ENCODE results near the gene ATG101. TPM values are rescaled to one million over a fixed set of nuclear protein-coding genes. Genes with fewer than 3 reads are reported as not detected.

The ATG101 gene, protein sequence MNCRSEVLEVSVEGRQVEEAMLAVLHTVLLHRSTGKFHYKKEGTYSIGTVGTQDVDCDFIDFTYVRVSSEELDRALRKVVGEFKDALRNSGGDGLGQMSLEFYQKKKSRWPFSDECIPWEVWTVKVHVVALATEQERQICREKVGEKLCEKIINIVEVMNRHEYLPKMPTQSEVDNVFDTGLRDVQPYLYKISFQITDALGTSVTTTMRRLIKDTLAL
- 74.0 to 98.4 TPM (median 94.9 TPM) in 5 replicates for total RNA-seq (2022; extraction: Qiagen RNA extraction; ENCODE audit: low read depth)

DNA sequence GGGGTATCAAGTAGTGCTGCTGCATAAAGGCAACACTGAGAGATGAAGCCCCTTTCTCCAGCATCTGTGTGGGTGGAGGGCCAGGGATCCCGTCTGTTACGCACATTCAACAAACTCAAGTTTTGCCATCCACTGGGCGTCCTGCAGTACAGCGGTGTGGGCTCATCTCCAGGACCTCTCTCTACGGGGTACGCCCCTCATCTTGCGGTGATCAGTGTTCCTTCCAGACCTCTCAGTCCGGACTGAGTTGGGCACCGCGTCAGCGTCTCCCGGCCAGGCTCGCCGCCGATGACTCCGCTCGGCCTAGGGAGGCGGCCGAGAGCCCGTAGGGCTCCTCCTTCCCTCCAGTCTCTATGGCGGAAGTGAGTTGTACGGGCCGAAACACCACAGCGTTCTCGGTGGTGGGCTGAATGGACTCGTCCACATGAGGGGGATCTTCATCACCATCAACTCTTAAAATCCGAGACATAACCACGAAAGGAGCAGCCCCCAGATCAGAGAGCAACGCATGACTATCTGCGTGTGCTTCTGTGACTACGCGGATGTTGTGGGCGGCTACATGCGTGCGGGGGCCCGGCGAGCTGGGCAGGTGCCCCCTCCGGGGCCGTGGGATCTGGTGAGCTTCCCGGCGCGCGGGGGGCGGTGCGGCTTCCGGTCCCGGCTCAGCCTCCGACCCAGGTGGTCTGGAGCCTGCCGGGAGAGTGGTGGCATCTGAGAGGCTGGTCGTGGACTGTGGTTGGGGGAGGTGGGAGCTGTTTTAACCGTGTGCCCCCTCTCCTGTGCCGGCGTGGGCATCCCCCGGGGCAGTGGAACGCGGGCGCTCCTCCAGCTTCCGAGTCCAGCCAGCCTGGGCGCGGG, at the start of gene ATG101:
Gene ATG101, plus strand, starts transcription at position 652 of the 858 bp plus-strand sequence. CDS start 3,673 bp downstream, outside the sequence.

DNA sequence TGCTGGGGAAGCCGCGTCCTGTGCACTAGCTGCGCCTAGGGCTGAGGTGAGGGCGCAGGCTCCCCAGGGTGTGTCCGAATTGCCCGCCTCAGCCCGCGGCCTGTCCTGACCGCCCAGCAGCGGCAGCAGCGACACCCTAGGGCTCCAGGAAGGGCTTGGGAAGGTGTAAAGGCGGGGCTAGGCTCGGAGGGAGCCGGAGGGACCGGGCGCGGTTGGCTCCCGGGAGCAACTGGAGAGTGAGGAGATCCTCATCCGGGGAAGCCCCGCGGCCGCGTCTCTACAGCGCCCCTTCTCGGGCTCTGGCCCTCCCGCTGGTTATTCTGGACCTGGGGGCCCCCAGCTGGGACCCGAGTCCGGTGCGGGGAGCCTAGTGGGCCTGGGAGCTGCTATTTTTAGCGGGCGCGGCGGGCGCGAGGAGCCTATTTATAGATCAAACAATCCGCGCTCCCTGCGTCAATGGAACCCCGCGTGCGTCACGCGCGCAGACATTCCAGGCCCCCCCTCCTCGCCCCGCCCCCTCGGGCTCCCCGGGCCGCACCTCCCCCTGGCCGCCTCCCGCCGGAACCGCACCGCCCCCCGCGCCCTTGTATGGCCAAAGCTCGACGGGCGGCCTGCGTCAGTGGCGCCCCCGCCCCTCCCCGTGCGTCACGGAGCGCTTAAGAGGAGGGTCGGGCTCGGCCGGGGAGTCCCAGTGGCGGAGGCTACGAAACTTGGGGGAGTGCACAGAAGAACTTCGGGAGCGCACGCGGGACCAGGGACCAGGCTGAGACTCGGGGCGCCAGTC, 18.8 kb upstream of the ATG101 start, which contains the start of gene NR4A1:
Gene NR4A1, plus strand, starts transcription at position 685 of the 784 bp plus-strand sequence. CDS start 2,887 bp downstream, outside the sequence.

DNA sequence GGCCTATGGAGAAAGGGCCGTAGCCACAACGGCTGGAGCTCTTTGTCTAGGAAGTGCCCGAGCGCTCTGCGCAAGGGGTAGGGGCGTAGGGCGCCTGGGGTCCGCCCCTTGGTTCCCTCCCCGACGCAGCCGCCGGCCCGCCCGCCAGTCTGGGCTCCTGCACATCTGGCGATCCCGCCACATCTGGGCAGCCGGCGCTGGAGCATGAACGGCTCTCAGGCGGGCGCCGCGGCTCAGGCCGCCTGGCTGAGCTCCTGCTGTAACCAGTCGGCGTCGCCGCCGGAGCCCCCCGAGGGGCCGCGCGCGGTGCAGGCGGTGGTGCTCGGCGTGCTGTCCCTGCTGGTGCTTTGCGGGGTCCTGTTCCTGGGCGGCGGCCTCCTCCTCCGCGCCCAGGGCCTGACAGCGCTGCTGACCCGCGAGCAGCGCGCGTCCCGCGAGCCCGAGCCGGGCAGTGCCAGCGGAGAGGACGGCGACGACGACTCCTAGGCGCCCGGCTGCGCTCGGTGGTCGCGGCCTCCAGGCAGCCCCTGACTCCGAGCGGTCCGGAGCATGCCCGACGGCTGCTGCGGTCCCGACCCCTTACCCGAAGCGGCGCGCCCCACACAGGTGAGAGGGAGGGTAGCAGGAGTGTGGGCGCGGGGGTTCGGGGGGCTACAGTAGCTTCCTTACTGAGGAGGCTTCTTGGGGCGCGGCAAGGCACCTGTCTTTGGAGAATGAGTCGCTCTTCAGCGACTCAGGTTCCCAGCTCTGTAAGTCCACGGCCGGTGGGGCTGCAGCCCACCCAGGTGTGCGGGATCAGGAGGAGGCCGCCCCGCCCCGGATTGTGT, 10.0 kb downstream of the ATG101 start, which contains the start of gene SMIM41:
Gene SMIM41, plus strand, starts transcription at position 129 of the 827 bp plus-strand sequence. Its CDS starts 76 bp downstream, at position 205.

Other genes starting within 250 kb of the ATG101 start
- gene FIGNL2, start 221.3 kb upstream of the ATG101 start, total RNA-seq (2022; extraction: Qiagen RNA extraction; ENCODE audit: low read depth): 0.22 to 0.41 TPM (median 0.30 TPM) in 5 replicates
- gene ANKRD33, start 181.9 kb upstream of the ATG101 start, total RNA-seq (2022; extraction: Qiagen RNA extraction; ENCODE audit: low read depth): 0.14 to 0.24 TPM in 2 of 5 replicates, not detected in the others
- gene ACVRL1, start 162.5 kb upstream of the ATG101 start, total RNA-seq (2022; extraction: Qiagen RNA extraction; ENCODE audit: low read depth): 0.06 to 0.15 TPM (median 0.12 TPM) in 3 of 5 replicates, not detected in the others
- 14.1 to 17.9 TPM (median 16.7 TPM) in 5 replicates for gene ACVR1B, start 118.3 kb upstream of the ATG101 start, total RNA-seq (2022; extraction: Qiagen RNA extraction; ENCODE audit: low read depth)
- 0.17 to 1.3 TPM (median 0.61 TPM) in 5 replicates for gene TAMALIN, start 63.0 kb upstream of the ATG101 start, total RNA-seq (2022; extraction: Qiagen RNA extraction; ENCODE audit: low read depth)
- 28.1 to 48.1 TPM (median 36.7 TPM) in 5 replicates for gene NR4A1, start 18.5 kb upstream of the ATG101 start, total RNA-seq (2022; extraction: Qiagen RNA extraction; ENCODE audit: low read depth)
- gene SMIM41, start 9.7 kb downstream of the ATG101 start, total RNA-seq (2022; extraction: Qiagen RNA extraction; ENCODE audit: low read depth): not detected in 5 replicates
- gene KRT80, start 122.0 kb downstream of the ATG101 start, total RNA-seq (2022; extraction: Qiagen RNA extraction; ENCODE audit: low read depth): 46.7 to 71.8 TPM (median 60.6 TPM) in 5 replicates
- 3,887 to 4,969 TPM (median 4,700 TPM) in 5 replicates for gene KRT7, start 163.3 kb downstream of the ATG101 start, total RNA-seq (2022; extraction: Qiagen RNA extraction; ENCODE audit: low read depth)
- 20.5 to 62.5 TPM (median 45.1 TPM) in 5 replicates for gene KRT86, start 204.7 kb downstream of the ATG101 start, total RNA-seq (2022; extraction: Qiagen RNA extraction; ENCODE audit: low read depth)
- 2,796 to 3,933 TPM (median 3,447 TPM) in 5 replicates for gene KRT81, start 221.6 kb downstream of the ATG101 start, total RNA-seq (2022; extraction: Qiagen RNA extraction; ENCODE audit: low read depth)

All from A549 treated with RU486 at 1 μM for 4 hours (cell line).